Thoracic aorta (tissue), 2 donors: ENCODE measurements around the gene SAP30L. TPM values are rescaled to one million over a fixed set of nuclear protein-coding genes. Genes with fewer than 3 reads are reported as not detected.

ENCODE experiments used
- ATAC-seq: fragments of 150-250 bp; one replicate; pipeline ENCODE4 v1.8.0; 2017; ENCODE audit warnings: low read depth; ENCODE audit not compliant: insufficient number of reproducible peaks, low FRiP score
- DNase-seq: peaks from one replicate; pipeline ENCODE4 v3.0.0-alpha.2; 2020; ENCODE audit warnings: low spot score
- H3K27ac ChIP-seq, 2 donors: fragments of 200-600 bp; sonication (generic); 1 replicate in 1 of 2; 2 replicates in 1 of 2; pipeline ENCODE4 v1.5.1; 2016; ENCODE audit warnings: mild to moderate bottlenecking in 2 of 2, moderate library complexity in 2 of 2
- H3K27me3 ChIP-seq: fragments of 200-600 bp; sonication (generic); replicated peaks from 2 replicates; pipeline ENCODE4 v1.6.0; 2016; ENCODE audit warnings: mild to moderate bottlenecking; ENCODE audit not compliant: insufficient read depth
- H3K36me3 ChIP-seq: fragments of 200-600 bp; sonication (generic); one replicate; pipeline ENCODE4 v1.5.1; 2016
- H3K4me1 ChIP-seq, 2 donors: fragments of 200-600 bp; sonication (generic); 1 replicate in 1 of 2; 2 replicates in 1 of 2; pipeline versions ENCODE4 v1.5.1 to v1.6.0; 2016; ENCODE audit warnings: low read depth in 2 of 2, mild to moderate bottlenecking in 1 of 2; ENCODE audit not compliant: control insufficient read depth in 1 of 2
- H3K4me3 ChIP-seq: fragments of 200-600 bp; sonication (generic); 2 replicates; pipeline ENCODE4 v1.5.1; 2016; ENCODE audit warnings: mild to moderate bottlenecking
- H3K9me3 ChIP-seq: fragments of 200-600 bp; sonication (generic); 2 replicates; pipeline ENCODE4 v1.5.1; 2016
- total RNA-seq, 2 donors: library from RNA; depleted of rRNA; stranded (reverse); fragments of >200 nt; gene quantifications; one replicate each; pipeline versions ENCODE4 v1.1.0 to v1.2.3, GENCODE V29; 2016
- TF ChIP-seq, protein P1 (sequence below): fragments of 200-600 bp; sonication (generic); IDR thresholded peaks from one replicate; pipeline ENCODE4 v1.5.1; 2019; ENCODE audit warnings: antibody characterized with exemption

Gene SAP30L
- total RNA-seq, 2 donors from 2014 or later, result 43.7 to 85.6 TPM

DNA sequence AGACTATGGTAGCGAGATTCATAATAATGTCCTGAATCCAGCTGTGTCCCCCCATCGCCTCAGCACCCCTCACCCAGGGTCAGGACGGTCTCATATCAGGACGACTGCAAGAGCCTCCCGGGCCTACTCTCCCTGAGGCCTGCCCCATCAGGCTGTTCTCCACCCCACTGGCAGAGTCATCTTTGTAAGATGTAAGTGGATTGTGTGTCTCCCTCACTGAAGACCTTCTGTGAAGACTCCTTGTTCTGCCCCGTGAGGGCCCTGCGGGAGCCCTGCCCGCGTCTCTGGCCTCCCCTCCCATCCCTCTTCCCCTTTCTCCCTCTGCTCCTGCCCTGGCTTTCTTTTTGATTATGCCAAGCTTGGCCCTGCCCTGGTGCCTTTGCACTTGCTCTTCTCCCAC is 43.9 kb upstream of the SAP30L start:
- peaks cover 3 to 10% of the 10 kb centered on the region in 2 donors for H3K4me1 ChIP-seq
- TF ChIP-seq, protein P1, sequence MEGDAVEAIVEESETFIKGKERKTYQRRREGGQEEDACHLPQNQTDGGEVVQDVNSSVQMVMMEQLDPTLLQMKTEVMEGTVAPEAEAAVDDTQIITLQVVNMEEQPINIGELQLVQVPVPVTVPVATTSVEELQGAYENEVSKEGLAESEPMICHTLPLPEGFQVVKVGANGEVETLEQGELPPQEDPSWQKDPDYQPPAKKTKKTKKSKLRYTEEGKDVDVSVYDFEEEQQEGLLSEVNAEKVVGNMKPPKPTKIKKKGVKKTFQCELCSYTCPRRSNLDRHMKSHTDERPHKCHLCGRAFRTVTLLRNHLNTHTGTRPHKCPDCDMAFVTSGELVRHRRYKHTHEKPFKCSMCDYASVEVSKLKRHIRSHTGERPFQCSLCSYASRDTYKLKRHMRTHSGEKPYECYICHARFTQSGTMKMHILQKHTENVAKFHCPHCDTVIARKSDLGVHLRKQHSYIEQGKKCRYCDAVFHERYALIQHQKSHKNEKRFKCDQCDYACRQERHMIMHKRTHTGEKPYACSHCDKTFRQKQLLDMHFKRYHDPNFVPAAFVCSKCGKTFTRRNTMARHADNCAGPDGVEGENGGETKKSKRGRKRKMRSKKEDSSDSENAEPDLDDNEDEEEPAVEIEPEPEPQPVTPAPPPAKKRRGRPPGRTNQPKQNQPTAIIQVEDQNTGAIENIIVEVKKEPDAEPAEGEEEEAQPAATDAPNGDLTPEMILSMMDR, result no peak
- no peak for DNase-seq
- ATAC-seq, result no peak
- H3K27me3 ChIP-seq, result no peaks in the 10 kb centered on the region
- no peaks in the 10 kb centered on the region for H3K9me3 ChIP-seq
- no peaks in the 10 kb centered on the region for H3K36me3 ChIP-seq
- no peak overlapping the region for H3K4me3 ChIP-seq
- no peak overlapping the region for H3K27ac ChIP-seq

DNA sequence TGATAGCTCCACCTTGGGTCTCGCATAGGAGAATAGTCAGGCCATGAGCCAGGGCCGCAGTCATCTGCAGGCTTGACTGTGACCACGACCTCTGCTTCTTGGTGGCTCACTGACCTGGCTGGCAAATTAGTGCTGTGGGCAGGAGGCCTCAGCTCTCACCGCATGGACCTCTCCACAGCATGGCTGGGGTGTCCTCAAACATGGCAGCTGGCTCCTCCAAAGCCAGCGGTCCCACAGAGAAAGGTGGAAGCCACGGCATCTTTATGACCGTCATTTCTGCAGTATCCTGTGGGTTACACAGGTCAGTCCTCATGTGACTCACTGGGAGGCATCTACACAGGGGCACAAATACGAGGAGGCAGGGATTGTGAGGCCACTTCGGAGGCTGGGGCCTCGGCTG is 43.2 kb upstream of the SAP30L start:
- Histone ChIP-seq H3K27me3 (no peaks in the 10 kb centered on the region), H3K4me3 (no peak overlapping the region), H3K27ac (no peak overlapping the region), H3K9me3 (no peaks in the 10 kb centered on the region), H3K36me3 (no peaks in the 10 kb centered on the region), H3K4me1 (peaks cover 3 to 10% of the 10 kb centered on the region in 2 donors)
- DNase-seq (no peak), ATAC-seq (no peak)
- TF ChIP-seq, protein P1, result no peak

DNA sequence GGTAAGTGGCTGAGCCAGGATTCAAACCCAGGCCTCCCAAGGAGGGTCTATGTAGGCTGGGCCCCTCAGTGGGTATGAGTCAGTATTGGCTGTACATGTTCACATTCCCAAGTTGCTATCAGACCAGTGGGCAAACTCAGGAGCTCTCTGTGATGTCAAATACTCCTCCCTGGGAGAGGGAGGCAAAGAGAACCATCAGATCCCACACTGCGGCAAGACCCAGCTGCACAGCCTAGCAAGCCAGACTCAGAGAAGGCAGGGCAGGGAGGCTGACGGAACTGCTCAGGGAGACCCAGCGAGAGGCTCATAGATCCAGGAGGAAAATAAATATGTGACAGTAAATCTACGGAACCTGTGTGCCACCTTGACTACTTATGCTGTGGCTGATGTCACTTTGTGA is 42.6 kb upstream of the SAP30L start:
- TF ChIP-seq, protein P1, result no peak
- ATAC-seq (no peak), DNase-seq (no peak)
- Histone ChIP-seq H3K4me3 (no peak overlapping the region), H3K27me3 (no peaks in the 10 kb centered on the region), H3K36me3 (no peaks in the 10 kb centered on the region), H3K4me1 (peaks cover 3 to 10% of the 10 kb centered on the region in 2 donors), H3K27ac (no peak overlapping the region), H3K9me3 (no peaks in the 10 kb centered on the region)

DNA sequence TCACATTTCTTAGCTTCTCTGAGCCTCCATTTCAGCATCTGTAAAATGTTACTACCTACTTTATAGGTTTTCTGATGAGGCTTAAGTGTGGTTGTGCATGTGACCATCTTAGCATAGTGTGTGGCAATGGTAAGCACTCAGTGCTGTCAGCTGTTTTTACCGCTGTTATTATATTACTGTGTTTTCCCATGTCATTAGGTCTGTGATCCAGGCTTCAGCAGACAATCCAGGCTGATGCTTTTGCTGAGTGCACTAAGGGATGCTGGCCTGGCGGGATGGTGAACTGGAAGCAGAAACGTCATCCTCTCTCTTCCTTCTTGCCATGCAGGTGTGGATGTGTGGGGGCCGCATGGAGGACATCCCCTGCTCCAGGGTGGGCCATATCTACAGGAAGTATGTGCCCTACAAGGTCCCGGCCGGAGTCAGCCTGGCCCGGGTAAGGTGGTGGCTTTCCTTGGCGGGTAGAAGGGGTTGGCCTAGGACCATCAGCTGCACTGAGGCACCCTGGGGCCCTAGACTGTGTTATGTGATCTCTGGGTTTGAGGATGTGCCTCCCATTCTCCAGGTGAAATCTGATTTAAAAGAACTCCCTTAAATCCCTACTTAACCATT is 41.9 kb upstream of the SAP30L start:
- DNase-seq, result no peak

DNA sequence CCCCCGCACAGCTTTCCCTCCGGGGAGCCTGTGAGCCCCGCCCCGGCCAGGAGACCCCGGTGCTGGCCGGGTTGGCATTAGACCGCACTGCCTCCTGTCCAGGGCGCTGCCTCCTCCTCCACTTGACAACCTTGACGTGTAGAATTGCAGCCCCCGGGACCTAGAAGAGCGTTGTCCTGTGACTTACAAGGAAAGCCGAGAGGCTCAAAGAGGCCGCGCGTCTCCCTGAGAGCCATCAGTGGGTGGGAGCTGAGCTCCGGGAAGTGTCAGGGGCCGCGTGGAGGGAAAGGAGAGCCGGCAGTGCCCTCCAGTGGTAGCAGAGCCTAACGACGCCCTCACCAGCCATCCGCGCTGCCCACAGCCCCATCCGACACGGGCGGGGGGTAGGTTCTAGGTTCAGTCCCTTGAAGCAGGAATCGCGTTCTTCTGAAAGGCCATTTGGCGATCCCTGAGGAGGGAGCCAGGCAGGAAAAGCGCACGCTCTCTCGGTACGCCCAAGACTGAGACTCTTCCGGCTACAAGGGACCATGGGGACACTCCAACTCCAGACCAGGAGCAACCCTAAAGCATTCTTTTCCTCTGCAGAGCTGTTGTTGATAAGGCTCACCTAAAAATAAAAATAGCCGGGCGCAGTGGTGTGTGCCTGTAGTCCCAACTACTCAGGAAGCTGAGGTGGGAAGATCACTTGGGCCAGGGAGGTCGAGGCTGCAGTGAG is 40.6 kb upstream of the SAP30L start:
- no peaks in the 10 kb centered on the region for H3K9me3 ChIP-seq
- H3K4me1 ChIP-seq, result peaks cover 3 to 10% of the 10 kb centered on the region in 2 donors
- peak overlapping the region; percentile 74 for H3K4me3 ChIP-seq
- no peak overlapping the region for H3K27ac ChIP-seq
- H3K27me3 ChIP-seq, result no peaks in the 10 kb centered on the region
- ATAC-seq (no peak), DNase-seq (peak; percentile 16)
- TF ChIP-seq, protein P1, result peak; percentile 86
- H3K36me3 ChIP-seq, result no peaks in the 10 kb centered on the region

More for the DNA sequence above, 41.9 kb upstream of the SAP30L start:
- Histone ChIP-seq H3K27me3 (no peaks in the 10 kb centered on the region), H3K4me3 (no peak overlapping the region), H3K36me3 (no peaks in the 10 kb centered on the region), H3K9me3 (no peaks in the 10 kb centered on the region), H3K27ac (no peak overlapping the region), H3K4me1 (peaks cover 3 to 10% of the 10 kb centered on the region in 2 donors)
- TF ChIP-seq, protein P1, result no peak
- no peak for ATAC-seq
